Left ventricle myocardium inferior (tissue), 1 donor: ENCODE data around the gene DPF3. TPM values are rescaled to one million over a fixed set of nuclear protein-coding genes. Genes with fewer than 3 reads are reported as not detected.

Source experiments
- DNase-seq: peaks from one replicate; pipeline ENCODE4 v3.0.0-alpha.2; 2020
- H3K27ac ChIP-seq: fragments of 200-600 bp; replicated peaks from 2 replicates; pipeline ENCODE4 v1.8.0; 2021
- H3K27me3 ChIP-seq: fragments of 200-600 bp; 2 replicates; pipeline ENCODE4 v1.8.0; 2021; ENCODE audit warnings: low read depth
- H3K36me3 ChIP-seq: fragments of 200-600 bp; 2 replicates; pipeline ENCODE4 v1.8.0; 2021
- H3K4me1 ChIP-seq: fragments of 200-600 bp; 2 replicates; pipeline ENCODE4 v1.8.0; 2021
- H3K4me3 ChIP-seq: fragments of 200-600 bp; 2 replicates; pipeline ENCODE4 v1.8.0; 2021; ENCODE audit warnings: mild to moderate bottlenecking, moderate library complexity
- H3K9me3 ChIP-seq: fragments of 200-600 bp; replicated peaks from 2 replicates; pipeline ENCODE4 v1.8.0; 2021
- CTCF ChIP-seq: fragments of 200-600 bp; IDR thresholded peaks from 2 replicates; pipeline ENCODE4 v1.8.0; 2021; ENCODE audit warnings: antibody characterized with exemption, mild to moderate bottlenecking, borderline replicate concordance
- intact Hi-C: fragments of 100-400 bp; cut with micrococcal nuclease; formaldehyde crosslinking; loops from one replicate; pipeline ENCODE4 v1.11.0; 2022
- total RNA-seq: library from RNA; stranded (reverse); fragmentation: NEBNext Ultra II Directional; extraction: Animal tissue kit (Norgen Biotek cat#: 25700); gene quantifications from one replicate; pipeline ENCODE4 v1.2.1, GENCODE V29; 2021
- donor health status: DM: no; HTN: yes; CAD: no; lungs with severe emphysema.

The DPF3 gene
- total RNA-seq, 1 donor from 2014 or later, result 37.7 TPM

GRCh38 chr14:72574715-72575114 is 319.2 kb downstream of the DPF3 start:
- H3K4me3 ChIP-seq, result no peak overlapping the region
- TF ChIP-seq CTCF, result no peak
- DNase-seq, result no peak
- H3K9me3 ChIP-seq, result peaks cover 6% of the 10 kb centered on the region
- H3K36me3 ChIP-seq, result no peaks in the 10 kb centered on the region
- no peak overlapping the region for H3K27ac ChIP-seq
- intact Hi-C loops, result no loop called here
- H3K4me1 ChIP-seq, result peaks cover 8% of the 10 kb centered on the region
- H3K27me3 ChIP-seq, result no peaks in the 10 kb centered on the region

DNA sequence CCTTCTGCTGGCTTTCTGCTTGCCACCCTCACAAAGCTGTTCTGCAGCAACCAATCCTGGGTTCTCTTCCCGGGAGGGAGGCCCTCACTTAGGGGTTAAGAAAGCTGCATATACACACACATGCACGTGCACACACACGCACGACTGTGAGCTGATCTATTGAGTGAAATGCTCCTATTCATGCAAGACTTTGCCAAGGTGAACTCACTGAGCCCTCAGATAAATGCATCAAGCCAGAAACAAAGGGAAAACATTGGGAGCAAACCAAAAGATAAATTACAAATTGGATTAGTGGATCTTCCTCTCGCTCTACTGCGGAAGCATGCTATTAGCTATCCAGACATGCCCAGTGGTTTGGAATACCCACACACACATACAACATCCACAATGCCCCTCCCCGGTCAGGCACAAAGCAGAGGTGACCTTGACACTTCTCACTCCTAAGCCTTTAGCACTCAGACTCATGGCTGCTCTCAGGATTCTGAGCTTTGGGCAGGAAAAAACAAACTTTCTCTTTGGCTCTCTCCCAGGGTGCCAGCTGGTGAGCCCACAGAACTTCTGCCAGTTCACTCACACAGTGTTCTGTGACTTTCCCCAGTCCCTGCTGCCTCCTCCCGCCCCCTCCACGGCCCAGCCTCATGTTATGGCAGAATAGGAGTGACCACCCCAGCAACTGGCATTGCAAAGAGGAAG is 320.0 kb downstream of the DPF3 start:
- Histone ChIP-seq H3K36me3 (no peaks in the 10 kb centered on the region), H3K9me3 (peaks cover 6% of the 10 kb centered on the region), H3K4me3 (no peak overlapping the region), H3K27me3 (no peaks in the 10 kb centered on the region), H3K27ac (no peak overlapping the region), H3K4me1 (peaks cover 8% of the 10 kb centered on the region)
- intact Hi-C loops, result no loop called here
- no peak for TF ChIP-seq CTCF
- no peak for DNase-seq

Other genes with a start within 250 kb of the DPF3 start
- gene DCAF4, start 32.4 kb upstream of the DPF3 start, total RNA-seq, result 6.9 TPM
- gene ZFYVE1, start 133.0 kb upstream of the DPF3 start, total RNA-seq, result 14.4 TPM
- gene RBM25, start 164.4 kb upstream of the DPF3 start, total RNA-seq, result 36.9 TPM
- 25.2 TPM for gene PSEN1, start 242.4 kb upstream of the DPF3 start, total RNA-seq